ENCODE measurements around the gene TMC4. TPM values are rescaled to one million over a fixed set of nuclear protein-coding genes. Genes with fewer than 3 reads are reported as not detected.

TMC4 gene
- polyA plus RNA-seq, 1 donor from 2014 or later = 0.15 TPM

DNA sequence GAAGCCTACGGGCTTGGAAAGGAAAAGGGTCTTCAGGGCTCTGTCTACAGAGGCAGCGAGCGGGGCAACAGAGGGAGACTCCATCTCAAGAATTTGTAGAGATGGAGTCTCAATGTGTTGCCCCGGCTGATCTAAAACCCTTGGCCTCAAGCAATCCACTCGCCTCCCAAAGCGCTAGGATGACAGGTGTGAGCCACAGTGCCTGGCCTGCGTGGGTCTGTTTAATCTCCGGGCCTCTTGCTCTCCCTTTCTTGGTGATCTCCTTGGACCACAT, 35.8 kb upstream of the TMC4 start:
- Histone ChIP-seq H3K9ac (ENCODE audit: low read length) (no peak overlapping the region), H2AFZ (ENCODE audit: low read depth, low read length) (no peak overlapping the region), H3K79me2 (replicated peaks; ENCODE audit: insufficient read depth, low read length) (peaks cover 20% of the 10 kb centered on the region), H3K27me3 (ENCODE audit: insufficient read depth, low read depth, low read length) (no peaks in the 10 kb centered on the region), H3K9me3 (ENCODE audit: low read length) (no peaks in the 10 kb centered on the region), H3K4me3 (ENCODE audit: low read length) (no peak overlapping the region), H3K27ac (ENCODE audit: low read length) (no peak overlapping the region), H4K20me1 (ENCODE audit: insufficient read depth) (peaks cover 13% of the 10 kb centered on the region), H3K4me2 (ENCODE audit: low read length) (no peak overlapping the region), H3K9me2 (ENCODE audit: insufficient read depth, low read length) (no peaks in the 10 kb centered on the region), H3F3A (ENCODE audit: insufficient read depth, low read length, poor library complexity, severe bottlenecking) (no peaks in the 10 kb centered on the region), H3K36me3 (ENCODE audit: insufficient read depth, low read length) (no peaks in the 10 kb centered on the region)
- TF ChIP-seq RAD21 (conservative IDR thresholded peaks at IDR 0.05) (no peak), EP300 (conservative IDR thresholded peaks at IDR 0.05; ENCODE audit: poor library complexity, severe bottlenecking) (no peak), TAF1 (IDR thresholded peaks at IDR 0.05; ENCODE audit: low read depth) (no peak), SMC3 (conservative IDR thresholded peaks at IDR 0.05; ENCODE audit: poor library complexity) (no peak), POLR2AphosphoS5 (IDR thresholded peaks at IDR 0.05) (no peak), MXI1 (conservative IDR thresholded peaks at IDR 0.05; ENCODE audit: poor library complexity, severe bottlenecking) (no peak), EZH2 (IDR thresholded peaks at IDR 0.05; ENCODE audit: borderline replicate concordance, insufficient read depth, low read length, poor library complexity, severe bottlenecking) (no peak), REST (IDR thresholded peaks at IDR 0.05; ENCODE audit: borderline replicate concordance) (no peak), CTCF (IDR thresholded peaks at IDR 0.05; ENCODE audit: poor library complexity, severe bottlenecking) (no peak)

DNA sequence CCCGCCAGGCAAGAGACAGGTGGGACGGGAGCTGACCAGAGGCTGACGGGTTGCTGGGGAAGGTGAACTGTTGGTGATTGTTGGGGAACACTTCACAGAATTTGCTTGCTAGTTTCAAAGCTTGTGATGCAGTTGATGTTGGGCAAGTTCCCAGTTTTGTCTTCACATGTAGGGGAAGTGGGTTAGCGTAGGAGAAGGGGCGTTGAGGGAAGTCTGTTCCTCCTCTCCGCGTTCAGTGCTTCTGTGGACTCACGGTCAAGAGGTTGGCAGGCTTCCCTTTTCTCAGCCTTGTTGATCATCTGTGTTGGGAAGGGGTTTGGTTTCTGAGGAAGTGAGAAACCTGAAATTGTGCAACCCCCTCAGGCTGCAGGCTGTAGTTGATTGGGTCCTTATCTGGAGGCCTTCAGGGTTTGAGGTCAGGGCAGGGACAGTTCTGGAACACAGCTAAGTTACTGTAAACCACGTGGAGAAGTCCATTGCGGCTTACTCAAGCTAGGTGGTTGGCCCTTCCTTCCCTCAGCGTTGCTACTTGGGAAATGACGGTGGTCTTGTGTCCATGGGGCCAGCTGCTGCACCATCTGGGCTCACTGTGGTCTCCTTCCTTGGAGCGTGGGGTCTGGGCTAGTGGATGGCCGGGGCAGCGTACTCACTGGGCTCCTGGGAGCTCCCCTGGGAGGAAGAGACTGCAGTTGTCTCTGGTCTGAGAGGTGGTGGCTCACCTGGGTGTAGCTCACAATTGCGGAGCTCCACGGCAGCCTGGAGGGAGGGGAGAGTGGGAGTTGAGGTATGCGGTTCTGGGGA, 35.2 kb upstream of the TMC4 start:
- Histone ChIP-seq H2AFZ (ENCODE audit: low read depth, low read length) (no peak overlapping the region), H3K79me2 (replicated peaks; ENCODE audit: insufficient read depth, low read length) (peaks cover 25% of the 10 kb centered on the region), H3K27ac (ENCODE audit: low read length) (no peak overlapping the region), H3K9me2 (ENCODE audit: insufficient read depth, low read length) (no peaks in the 10 kb centered on the region), H3K4me3 (ENCODE audit: low read length) (no peak overlapping the region), H3K27me3 (ENCODE audit: insufficient read depth, low read depth, low read length) (no peaks in the 10 kb centered on the region), H3K36me3 (ENCODE audit: insufficient read depth, low read length) (no peaks in the 10 kb centered on the region), H3F3A (ENCODE audit: insufficient read depth, low read length, poor library complexity, severe bottlenecking) (no peaks in the 10 kb centered on the region), H4K20me1 (ENCODE audit: insufficient read depth) (peaks cover 13% of the 10 kb centered on the region), H3K9ac (ENCODE audit: low read length) (no peak overlapping the region), H3K9me3 (ENCODE audit: low read length) (no peaks in the 10 kb centered on the region), H3K4me2 (ENCODE audit: low read length) (no peak overlapping the region)
- TF ChIP-seq EP300 (conservative IDR thresholded peaks at IDR 0.05; ENCODE audit: poor library complexity, severe bottlenecking) = no peak
- TF ChIP-seq REST (IDR thresholded peaks at IDR 0.05; ENCODE audit: borderline replicate concordance) = no peak
- TF ChIP-seq MXI1 (conservative IDR thresholded peaks at IDR 0.05; ENCODE audit: poor library complexity, severe bottlenecking) = no peak
- TF ChIP-seq TAF1 (IDR thresholded peaks at IDR 0.05; ENCODE audit: low read depth) = no peak
- no peak for TF ChIP-seq EZH2 (IDR thresholded peaks at IDR 0.05; ENCODE audit: borderline replicate concordance, insufficient read depth, low read length, poor library complexity, severe bottlenecking)
- no peak for TF ChIP-seq CTCF (IDR thresholded peaks at IDR 0.05; ENCODE audit: poor library complexity, severe bottlenecking)

Data from neural cell (in vitro differentiated cells).